HepG2 (cell line): ENCODE results near the gene JPT2. TPM values are rescaled to one million over a fixed set of nuclear protein-coding genes. Genes with fewer than 3 reads are reported as not detected.

Experiments
- ATAC-seq: fragments of 200-7000 bp; cut with Tn5 transposase; 3 replicates; pipeline ENCODE4 v1.9.1; 2020; ENCODE audit warnings: mild to moderate bottlenecking, moderate library complexity
- BruUV-seq: library from RNA; stranded (reverse); fragments of 400-500 nt; replicated peaks from 2 replicates; lab custom pipeline; 2021; lab: Mats Ljungman, UMichigan
- CTCF ChIA-PET: fragments of 300-600 bp; formaldehyde crosslinking; extraction: SDS; loops from one replicate; lab custom pipeline; 2021; ENCODE audit warnings: low total read pairs, inconsistent platforms, low intra/inter-chr PET ratio; lab: Yijun Ruan, JAX
- POLR2A ChIA-PET: fragments of 350-600 bp; sonication (Branson Sonifier 250); formaldehyde crosslinking; loops from one replicate; lab custom pipeline; 2020; ENCODE audit warnings: antibody characterized with exemption, inconsistent platforms; lab: Yijun Ruan, JAX
- DNase-seq: peaks from one replicate; pipeline ENCODE4 v3.0.0-alpha.2; 2015; ENCODE audit warnings: low spot score
- FAIRE-seq: peaks from 3 replicates; lab custom pipeline; 2011; peaks lifted over from hg19 to GRCh38; lab: Jason Lieb, UNC
- H2AFZ ChIP-seq: one replicate; pipeline ENCODE4 v1.6.1; 2011; ENCODE audit warnings: low read length, inconsistent platforms
- H3K27ac ChIP-seq: fragments of 300-600 bp; 3 replicates; pipeline ENCODE4 v1.8.0; 2011; ENCODE audit warnings: mixed run types, mild to moderate bottlenecking, mixed read lengths, low read length, inconsistent platforms; ENCODE audit not compliant: insufficient read depth; ENCODE audit errors: extremely low read length
- H3K27me3 ChIP-seq, 2 experiments: fragments of 200-600 bp in 1 of 2; 2 replicates in 1 of 2; 3 replicates in 1 of 2; pipeline versions ENCODE4 v1.6.0 to v1.8.0; 2011; ENCODE audit warnings: low read length in 2 of 2, mild to moderate bottlenecking in 2 of 2, moderate library complexity in 2 of 2, inconsistent platforms in 1 of 2; ENCODE audit not compliant: insufficient read depth in 2 of 2, control insufficient read depth in 1 of 2
- H3K36me3 ChIP-seq, 2 experiments: fragments of 200-600 bp in 1 of 2; replicated peaks in 1 of 2; 2 replicates in 1 of 2; 3 replicates in 1 of 2; pipeline versions ENCODE4 v1.5.1 to v1.8.0; 2011; ENCODE audit warnings: low read length in 2 of 2, inconsistent platforms in 1 of 2; ENCODE audit not compliant: insufficient read depth in 2 of 2, control insufficient read depth in 1 of 2
- H3K4me1 ChIP-seq: 2 replicates; pipeline ENCODE4 v1.5.1; 2012; ENCODE audit warnings: low read length, inconsistent platforms; ENCODE audit not compliant: insufficient read depth
- H3K4me2 ChIP-seq: 2 replicates; pipeline ENCODE4 v1.6.0; 2011; ENCODE audit warnings: low read depth, low read length, inconsistent platforms
- H3K4me3 ChIP-seq, 3 experiments: fragments of 200-600 bp in 1 of 3; sonication (generic), shearing (Covaris generic) in 1 of 3; replicated peaks in 1 of 3; 2 replicates each; pipeline ENCODE4 v1.5.1; 2011 to 2016; ENCODE audit warnings: low read length in 3 of 3, inconsistent platforms in 2 of 3, low read depth in 2 of 3, mild to moderate bottlenecking in 2 of 3, control low read depth in 1 of 3, mixed read lengths in 1 of 3; ENCODE audit not compliant: insufficient read depth in 1 of 3
- H3K79me2 ChIP-seq: one replicate; pipeline ENCODE4 v1.6.1; 2011; ENCODE audit warnings: low read length, inconsistent platforms; ENCODE audit not compliant: insufficient read depth
- H3K9ac ChIP-seq: 2 replicates; pipeline ENCODE4 v1.6.0; 2011; ENCODE audit warnings: mild to moderate bottlenecking, low read depth, low read length, inconsistent platforms; ENCODE audit not compliant: insufficient read depth
- H3K9me3 ChIP-seq: 2 replicates; pipeline ENCODE4 v1.5.1; 2012; ENCODE audit warnings: mild to moderate bottlenecking, low read length
- H4K20me1 ChIP-seq: 2 replicates; pipeline ENCODE4 v1.6.0; 2011; ENCODE audit warnings: inconsistent platforms, mild to moderate bottlenecking, low read length, moderate library complexity; ENCODE audit not compliant: insufficient read depth
- ETV5 ChIP-seq: IDR thresholded peaks from 2 replicates; pipeline ENCODE4 v1.6.1; 2018; ENCODE audit warnings: missing biosample characterization, missing genetic modification reagents, inconsistent platforms, borderline replicate concordance
- HES4 ChIP-seq: sonication (generic); formaldehyde crosslinking; IDR thresholded peaks from 2 replicates; pipeline ENCODE4 v1.9.0; 2021; ENCODE audit warnings: mild to moderate bottlenecking, missing genetic modification reagents, borderline replicate concordance
- JUND ChIP-seq: sonication (generic); formaldehyde crosslinking; IDR thresholded peaks from 2 replicates; pipeline ENCODE4 v1.8.0; 2022; ENCODE audit warnings: mild to moderate bottlenecking, missing genetic modification reagents
- MAFF ChIP-seq: IDR thresholded peaks from 2 replicates; pipeline ENCODE4 v1.6.1; 2011; ENCODE audit warnings: low read depth, low read length, improper control_type of control experiment
- MEIS2 ChIP-seq: sonication (generic); formaldehyde crosslinking; IDR thresholded peaks from 2 replicates; pipeline ENCODE4 v1.9.0; 2021; ENCODE audit warnings: mild to moderate bottlenecking, missing genetic modification reagents
- NCOA1 ChIP-seq: sonication (generic); formaldehyde crosslinking; IDR thresholded peaks from 2 replicates; pipeline ENCODE4 v1.9.0; 2021; ENCODE audit warnings: missing genetic modification reagents
- NPAS2 ChIP-seq: sonication (generic); formaldehyde crosslinking; IDR thresholded peaks from 2 replicates; pipeline ENCODE4 v1.8.0; 2022; ENCODE audit warnings: mild to moderate bottlenecking, missing genetic modification reagents, borderline replicate concordance
- PHF20 ChIP-seq: sonication (generic); formaldehyde crosslinking; IDR thresholded peaks from 2 replicates; pipeline ENCODE4 v1.5.0; 2020; ENCODE audit warnings: mild to moderate bottlenecking, missing genetic modification reagents
- SATB2 ChIP-seq: sonication (generic); formaldehyde crosslinking; IDR thresholded peaks from 2 replicates; pipeline ENCODE4 v1.5.0; 2020; ENCODE audit warnings: missing genetic modification reagents
- YEATS2 ChIP-seq: sonication (generic); formaldehyde crosslinking; IDR thresholded peaks from 2 replicates; pipeline ENCODE4 v1.4.0; 2020; ENCODE audit warnings: missing genetic modification reagents, borderline replicate concordance
- ZFX ChIP-seq: sonication (generic); formaldehyde crosslinking; IDR thresholded peaks from 2 replicates; pipeline ENCODE4 v1.4.0; 2020; ENCODE audit warnings: mild to moderate bottlenecking, low read depth, missing genetic modification reagents, moderate library complexity
- ZNF549 ChIP-seq: sonication (generic); formaldehyde crosslinking; IDR thresholded peaks from 2 replicates; pipeline ENCODE4 v1.5.0; 2020; ENCODE audit warnings: missing genetic modification reagents
- ZNF646 ChIP-seq: sonication (generic); formaldehyde crosslinking; IDR thresholded peaks from 2 replicates; pipeline ENCODE4 v1.9.0; 2021; ENCODE audit warnings: mild to moderate bottlenecking, missing genetic modification reagents
- WGBS: methylation state at CpG from one replicate; pipeline ENCODE4 v1.1.6; 2017; ENCODE audit warnings: low lambda C conversion rate; 5-methylcytosine and 5-hydroxymethylcytosine counted together
- in situ Hi-C: cut with HindIII; loops from 2 replicates; pipeline ENCODE4 v1.10.0; 2017; ENCODE audit warnings: low pct_unique_long_range_greater_than_20kb; ENCODE audit not compliant: extremely low pct_ligation_motif_present
- intact Hi-C: fragments of 100-400 bp; cut with micrococcal nuclease; formaldehyde crosslinking; loops from one replicate; pipeline ENCODE4 v1.10.0; 2022; ENCODE audit not compliant: unreplicated experiment
- polyA plus RNA-seq, 8 experiments: library from polyadenylated mRNA; depleted of rRNA in 3 of 8; stranded (reverse) in 7 of 8; unstranded in 1 of 8; fragments of >200 nt; fragmentation: Illumina TruSeq in 4 of 8; extraction: Trizol in 4 of 8; gene quantifications; 2 replicates each; pipeline versions ENCODE4 v1.2.1 to v1.2.3, GENCODE V29; 2011 to 2016; ENCODE audit warnings: low read depth in 4 of 8, missing spikeins in 1 of 8, mixed read lengths in 1 of 8; ENCODE audit not compliant: insufficient read depth in 1 of 8
- total RNA-seq, 5 experiments: library from RNA; depleted of rRNA; stranded (reverse); fragments of >200 nt; fragmentation: Illumina TruSeq; extraction: Trizol; gene quantifications; 2 replicates each; pipeline ENCODE4 v1.2.3, GENCODE V29; 2016; ENCODE audit warnings: low read depth in 1 of 5
- TF ChIP-seq, protein P1 (sequence below): sonication (generic); formaldehyde crosslinking; IDR thresholded peaks from 2 replicates; pipeline ENCODE4 v1.5.1; 2020; ENCODE audit warnings: missing genetic modification reagents, mild to moderate bottlenecking, borderline replicate concordance
- TF ChIP-seq, protein P2 (sequence below): sonication (generic); formaldehyde crosslinking; IDR thresholded peaks from 2 replicates; pipeline ENCODE4 v1.8.1; 2023; ENCODE audit warnings: mild to moderate bottlenecking, inconsistent platforms, moderate library complexity, missing genetic modification reagents, borderline replicate concordance
- TF ChIP-seq, protein P3 (sequence below): sonication (generic); formaldehyde crosslinking; IDR thresholded peaks from 2 replicates; pipeline ENCODE4 v1.5.0; 2020; ENCODE audit warnings: missing genetic modification reagents

The JPT2 gene
- total and polyA plus RNA-seq, 2 of the 13 experiments (the other 11 are each of a cell fraction or from before 2014, with no cell fraction given): 53.5 to 89.4 TPM

DNA sequence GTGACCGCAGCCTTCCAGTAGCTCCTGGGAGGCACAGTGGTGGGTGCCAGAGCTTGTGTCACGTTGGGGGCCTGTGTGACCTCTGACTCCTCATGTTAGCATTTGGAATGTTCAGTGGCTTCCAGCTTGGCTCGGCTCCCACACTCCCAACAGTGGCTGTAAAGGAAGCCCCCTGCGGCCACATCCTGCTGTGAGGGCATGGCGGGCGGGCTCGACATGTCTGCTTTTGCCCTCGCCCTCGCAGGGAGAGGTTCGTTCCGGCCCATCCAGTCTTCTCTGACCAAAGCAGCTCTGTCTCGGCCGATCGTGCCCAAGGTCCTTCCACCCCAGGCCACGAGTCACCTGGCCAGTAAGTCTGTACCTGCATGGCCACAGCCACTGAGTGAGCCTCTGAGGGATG lies 12.2 kb upstream of the JPT2 start:
- FAIRE-seq: no peak
- ChIA-PET POLR2A (no interaction called here), CTCF (no interaction called here)
- Histone ChIP-seq H3K9ac (no peak overlapping the region), H4K20me1 (no peaks in the 10 kb centered on the region), H3K4me2 (no peak overlapping the region), H3K4me3 (no peak overlapping the region), H3K9me3 (no peaks in the 10 kb centered on the region), H2AFZ (no peak overlapping the region), H3K4me1 (no peaks in the 10 kb centered on the region), H3K36me3 (peaks cover 32 to 89% of the 10 kb centered on the region in 2 experiments), H3K27ac (no peak overlapping the region), H3K27me3 (no peaks in the 10 kb centered on the region), H3K79me2 (no peaks in the 10 kb centered on the region)
- no peak for ATAC-seq
- intact Hi-C loops (no loop called here), in situ Hi-C loops (no loop called here)
- DNase-seq: no peak
- no TSS peak for BruUV-seq
- 100% methylated on average over 4 of the region's 15 CpGs for WGBS
- no peak for TF ChIP-seq YEATS2 (CRISPR knock-in tag)
- TF ChIP-seq, protein P1, sequence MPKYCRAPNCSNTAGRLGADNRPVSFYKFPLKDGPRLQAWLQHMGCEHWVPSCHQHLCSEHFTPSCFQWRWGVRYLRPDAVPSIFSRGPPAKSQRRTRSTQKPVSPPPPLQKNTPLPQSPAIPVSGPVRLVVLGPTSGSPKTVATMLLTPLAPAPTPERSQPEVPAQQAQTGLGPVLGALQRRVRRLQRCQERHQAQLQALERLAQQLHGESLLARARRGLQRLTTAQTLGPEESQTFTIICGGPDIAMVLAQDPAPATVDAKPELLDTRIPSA (CRISPR knock-in tag): no peak
- no peak for TF ChIP-seq NPAS2 (CRISPR knock-in tag)
- no peak for TF ChIP-seq MEIS2 (CRISPR knock-in tag)
- no peak for TF ChIP-seq ZNF646 (CRISPR knock-in tag)
- no peak for TF ChIP-seq HES4 (CRISPR knock-in tag)
- no peak for TF ChIP-seq JUND (CRISPR knock-in tag)
- TF ChIP-seq ZNF549 (CRISPR knock-in tag): no peak
- TF ChIP-seq SATB2 (CRISPR knock-in tag): no peak
- TF ChIP-seq, protein P2, sequence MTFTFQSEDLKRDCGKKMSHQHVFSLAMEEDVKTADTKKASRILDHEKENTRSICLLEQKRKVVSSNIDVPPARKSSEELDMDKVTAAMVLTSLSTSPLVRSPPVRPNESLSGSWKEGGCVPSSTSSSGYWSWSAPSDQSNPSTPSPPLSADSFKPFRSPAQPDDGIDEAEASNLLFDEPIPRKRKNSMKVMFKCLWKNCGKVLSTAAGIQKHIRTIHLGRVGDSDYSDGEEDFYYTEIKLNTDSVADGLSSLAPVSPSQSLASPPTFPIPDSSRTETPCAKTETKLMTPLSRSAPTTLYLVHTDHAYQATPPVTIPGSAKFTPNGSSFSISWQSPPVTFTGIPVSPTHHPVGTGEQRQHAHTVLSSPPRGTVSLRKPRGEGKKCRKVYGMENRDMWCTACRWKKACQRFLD: no peak
- no peak for TF ChIP-seq ZFX (CRISPR knock-in tag)
- no peak for TF ChIP-seq MAFF
- no peak for TF ChIP-seq NCOA1 (CRISPR knock-in tag)
- TF ChIP-seq PHF20 (CRISPR knock-in tag): no peak
- no peak for TF ChIP-seq ETV5 (CRISPR knock-in tag)
- TF ChIP-seq, protein P3, sequence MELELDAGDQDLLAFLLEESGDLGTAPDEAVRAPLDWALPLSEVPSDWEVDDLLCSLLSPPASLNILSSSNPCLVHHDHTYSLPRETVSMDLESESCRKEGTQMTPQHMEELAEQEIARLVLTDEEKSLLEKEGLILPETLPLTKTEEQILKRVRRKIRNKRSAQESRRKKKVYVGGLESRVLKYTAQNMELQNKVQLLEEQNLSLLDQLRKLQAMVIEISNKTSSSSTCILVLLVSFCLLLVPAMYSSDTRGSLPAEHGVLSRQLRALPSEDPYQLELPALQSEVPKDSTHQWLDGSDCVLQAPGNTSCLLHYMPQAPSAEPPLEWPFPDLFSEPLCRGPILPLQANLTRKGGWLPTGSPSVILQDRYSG (CRISPR knock-in tag): no peak
